HCT116 (cell line): ENCODE data around the gene FCHO1. TPM values are rescaled to one million over a fixed set of nuclear protein-coding genes. Genes with fewer than 3 reads are reported as not detected.

ENCODE experiments used
- ATAC-seq: fragments of 200-7000 bp; cut with Tn5 transposase; 2 replicates; pipeline ENCODE4 v1.9.1; 2020; ENCODE audit warnings: mild to moderate bottlenecking, moderate library complexity
- BruUV-seq: library from RNA; stranded (reverse); fragments of 400-500 nt; replicated peaks from 2 replicates; lab custom pipeline; 2021; lab: Mats Ljungman, UMichigan
- CTCF ChIA-PET: fragments of 300-600 bp; sonication (Branson Sonifier 250); formaldehyde crosslinking; loops from one replicate; lab custom pipeline; 2021; ENCODE audit warnings: antibody characterized with exemption; lab: Charles Lee
- POLR2A ChIA-PET: fragments of 300-600, 350-600 bp; sonication (Branson Sonifier 250); formaldehyde crosslinking; loops from one replicate; lab custom pipeline; 2021; ENCODE audit warnings: antibody characterized with exemption; lab: Charles Lee
- RAD21 ChIA-PET, 2 experiments: fragments of 300-600 bp; sonication (Branson Sonifier 250); formaldehyde crosslinking; loops; one replicate each; lab custom pipeline; 2023; ENCODE audit warnings: low total read pairs in 2 of 2; ENCODE audit not compliant: uncharacterized antibody in 2 of 2, unreplicated experiment in 2 of 2, low non-redundant PET in 1 of 2; lab: Charles Lee
- DNase-seq: peaks from one replicate; pipeline ENCODE4 v3.0.0-alpha.2; 2010; ENCODE audit warnings: low read depth, low spot score
- H2AFZ ChIP-seq: fragments of 200-600 bp; shearing (Covaris generic), sonication (generic); 2 replicates; pipeline ENCODE4 v1.6.1; 2017; ENCODE audit warnings: low read depth, mixed run types, mixed read lengths, antibody characterized with exemption, low read length; ENCODE audit not compliant: poor library complexity, severe bottlenecking
- H3K27ac ChIP-seq: 2 replicates; pipeline ENCODE4 v1.5.1; 2012; ENCODE audit warnings: low read depth, low read length
- H3K27me3 ChIP-seq: fragments of 200-600 bp; sonication (generic); 2 replicates; pipeline ENCODE4 v1.6.1; 2016; ENCODE audit warnings: mixed run types, low read length, mixed read lengths; ENCODE audit not compliant: insufficient read depth
- H3K36me3 ChIP-seq, 2 experiments: fragments of 200-500 bp in 1 of 2; fragments of 200-600 bp in 1 of 2; sonication (Bioruptor generic) in 1 of 2; sonication (generic) in 1 of 2; 2 replicates each; pipeline versions ENCODE4 v1.5.1 to v1.6.1; 2014 to 2016; ENCODE audit warnings: low read length in 2 of 2, inconsistent platforms in 1 of 2, mixed read lengths in 1 of 2, mixed run types in 1 of 2; ENCODE audit not compliant: insufficient read depth in 2 of 2, control insufficient read depth in 1 of 2
- H3K4me1 ChIP-seq, 2 experiments: fragments of 200-600 bp in 1 of 2; sonication (generic) in 1 of 2; 2 replicates each; pipeline versions ENCODE4 v1.5.1 to v1.6.1; 2012 to 2017; ENCODE audit warnings: low read length in 2 of 2, inconsistent platforms in 1 of 2, mild to moderate bottlenecking in 1 of 2, mixed read lengths in 1 of 2, mixed run types in 1 of 2, moderate library complexity in 1 of 2; ENCODE audit not compliant: insufficient read depth in 2 of 2, control insufficient read depth in 1 of 2
- H3K4me2 ChIP-seq: fragments of 200-600 bp; sonication (generic); 2 replicates; pipeline ENCODE4 v1.6.1; 2017; ENCODE audit warnings: mixed run types, low read length, mixed read lengths
- H3K4me3 ChIP-seq, 2 experiments: fragments of 200-600 bp in 1 of 2; sonication (generic) in 1 of 2; replicated peaks in 1 of 2; 2 replicates each; pipeline ENCODE4 v1.5.1; 2011 to 2016; ENCODE audit warnings: low read length in 2 of 2, control low read depth in 1 of 2, low read depth in 1 of 2, mild to moderate bottlenecking in 1 of 2, mixed read lengths in 1 of 2, mixed run types in 1 of 2
- H3K79me2 ChIP-seq: fragments of 200-600 bp; sonication (generic); 2 replicates; pipeline ENCODE4 v1.6.1; 2017; ENCODE audit warnings: mild to moderate bottlenecking, mixed run types, low read length, moderate library complexity, mixed read lengths; ENCODE audit not compliant: insufficient read depth
- H3K9ac ChIP-seq: fragments of 200-600 bp; sonication (generic); 2 replicates; pipeline ENCODE4 v1.6.1; 2016; ENCODE audit warnings: low read length, mixed read lengths
- H3K9me2 ChIP-seq: fragments of 200-600 bp; sonication (generic), shearing (Covaris generic); 2 replicates; pipeline ENCODE4 v1.6.1; 2017; ENCODE audit warnings: mixed run types, mild to moderate bottlenecking, moderate library complexity; ENCODE audit not compliant: insufficient read depth
- H3K9me3 ChIP-seq, 2 experiments: fragments of 200-500 bp in 1 of 2; fragments of 200-600 bp in 1 of 2; sonication (Bioruptor generic) in 1 of 2; sonication (generic) in 1 of 2; 2 replicates each; pipeline ENCODE4 v1.6.1; 2014 to 2017; ENCODE audit warnings: low read length in 2 of 2, mixed read lengths in 2 of 2, inconsistent platforms in 1 of 2, low read depth in 1 of 2, mild to moderate bottlenecking in 1 of 2, mixed run types in 1 of 2, moderate library complexity in 1 of 2; ENCODE audit not compliant: control insufficient read depth in 1 of 2, insufficient read depth in 1 of 2
- H4K20me1 ChIP-seq: fragments of 200-600 bp; sonication (generic), shearing (Covaris generic); 2 replicates; pipeline ENCODE4 v1.6.1; 2017; ENCODE audit warnings: mixed run types, mild to moderate bottlenecking, moderate library complexity; ENCODE audit not compliant: insufficient read depth
- FOSL1 ChIP-seq: IDR thresholded peaks from 2 replicates; pipeline ENCODE4 v1.6.1; 2012; ENCODE audit warnings: low read depth
- ZBTB33 ChIP-seq: IDR thresholded peaks from 2 replicates; pipeline ENCODE4 v1.6.1; 2011; ENCODE audit warnings: mild to moderate bottlenecking, low read length, moderate library complexity; ENCODE audit not compliant: insufficient replicate concordance; ENCODE audit errors: extremely low read depth
- intact Hi-C: fragments of 100-400 bp; cut with micrococcal nuclease; formaldehyde crosslinking; loops from 2 replicates; pipeline ENCODE4 v1.10.0; 2022
- total RNA-seq: library from RNA; stranded (reverse); gene quantifications from one replicate; pipeline ENCODE4 v1.2.1, GENCODE V29; 2021; ENCODE audit not compliant: unreplicated experiment

The FCHO1 gene
- total RNA-seq, 1 experiment from 2014 or later: 28.1 TPM

- CTCF ChIA-PET: interaction anchor here (0.6 kb wide), 1 partner anchor 47 kb away, joined by 3 read pairs; no protein-coding TSS in a partner anchor
- POLR2A ChIA-PET: no interaction called here
- BruUV-seq: no TSS peak
Observed at GRCh38 chr19:17743874-17744580, 7.2 kb upstream of the FCHO1 start.

More at GRCh38 chr19:17743874-17744580, 7.2 kb upstream of the FCHO1 start:
- ATAC-seq (no peak), DNase-seq (no peak)
- no peak overlapping the region for H3K27ac ChIP-seq
- no peak overlapping the region for H3K4me2 ChIP-seq
- no peak overlapping the region for H3K9ac ChIP-seq
- H3K27me3 ChIP-seq: no peaks in the 10 kb centered on the region
- no peak overlapping the region for H3K4me3 ChIP-seq
- peaks cover 3 to 24% of the 10 kb centered on the region in 2 experiments; a peak in 3 of 4 replicates for H3K4me1 ChIP-seq
- RAD21 ChIA-PET: no interaction called here
- intact Hi-C loops: no loop called here
- no peak overlapping the region for H2AFZ ChIP-seq
- TF ChIP-seq FOSL1 (no peak), ZBTB33 (no peak)
- H3K79me2 ChIP-seq: no peaks in the 10 kb centered on the region
- H3K9me3 ChIP-seq: no peaks in the 10 kb centered on the region
- H4K20me1 ChIP-seq: no peaks in the 10 kb centered on the region
- H3K36me3 ChIP-seq: no peaks in the 10 kb centered on the region
- no peaks in the 10 kb centered on the region for H3K9me2 ChIP-seq
